ENCODE data around the gene ALG9.

Gene ALG9

DNA sequence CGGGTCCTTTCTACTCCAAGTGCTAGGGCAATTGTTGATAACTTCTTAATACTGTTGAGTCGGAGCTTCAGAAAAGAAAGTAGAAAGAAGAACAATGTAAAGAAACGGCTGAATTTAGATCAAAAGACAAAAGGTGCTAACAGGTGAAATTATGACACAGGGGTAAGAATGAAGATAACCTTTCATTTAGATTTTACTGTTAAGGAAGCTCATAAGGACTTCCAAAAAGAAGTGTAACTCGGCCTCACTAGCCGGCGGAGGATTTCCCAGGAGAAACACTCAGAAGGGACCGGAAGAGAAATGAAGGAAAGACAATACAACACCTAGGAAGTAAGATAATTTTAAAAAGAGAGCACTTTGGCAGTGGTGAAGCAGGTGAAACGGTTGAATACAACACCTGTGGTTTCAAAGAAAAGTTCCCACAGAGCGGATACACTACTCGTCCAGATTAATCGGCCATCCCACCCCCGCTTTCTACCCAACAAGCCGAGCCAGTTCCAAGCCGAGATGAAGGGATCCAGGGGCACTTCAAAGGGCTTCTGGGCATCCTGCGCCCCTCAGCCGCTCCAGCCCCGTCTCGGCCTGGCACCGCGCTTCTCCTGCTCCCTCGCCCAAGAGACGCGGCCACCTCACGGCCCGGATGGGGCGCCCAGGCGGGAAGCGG is 105.9 kb downstream of the ALG9 start:
- DNase-seq (ENCODE audit: low spot score), result no peak

GRCh38 chr11:111764621-111765020 is 106.8 kb downstream of the ALG9 start:
- no peak for DNase-seq (ENCODE audit: low spot score)

- DNase-seq (ENCODE audit: low spot score), result no peak
These were observed 108.3 kb downstream of the ALG9 start for GRCh38 chr11:111762981-111763643.

GRCh38 chr11:111762526-111762925 is 108.9 kb downstream of the ALG9 start:
- DNase-seq (ENCODE audit: low spot score), result no peak

DNA sequence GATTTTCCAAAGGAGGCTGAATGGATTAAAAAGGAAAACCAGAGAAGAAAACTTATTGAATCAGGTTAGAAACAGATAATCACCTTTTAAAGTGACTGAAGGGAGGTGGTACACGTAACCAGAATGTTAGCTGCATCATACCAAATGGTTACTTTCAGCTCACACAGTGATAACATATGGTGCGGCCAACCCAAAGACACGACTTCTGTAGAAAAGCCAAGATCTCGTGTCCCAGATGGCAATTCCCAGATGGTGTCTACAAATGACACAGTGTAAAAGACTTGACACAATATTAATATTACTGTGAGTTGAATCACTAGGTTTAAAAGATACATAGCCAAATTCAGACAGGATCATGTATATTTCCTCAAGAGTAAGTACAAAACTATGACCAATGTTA is 110.3 kb downstream of the ALG9 start:
- DNase-seq (ENCODE audit: low spot score), result no peak

GRCh38 chr11:111759778-111760407 is 111.5 kb downstream of the ALG9 start:
- DNase-seq (ENCODE audit: low spot score), result no peak

DNA sequence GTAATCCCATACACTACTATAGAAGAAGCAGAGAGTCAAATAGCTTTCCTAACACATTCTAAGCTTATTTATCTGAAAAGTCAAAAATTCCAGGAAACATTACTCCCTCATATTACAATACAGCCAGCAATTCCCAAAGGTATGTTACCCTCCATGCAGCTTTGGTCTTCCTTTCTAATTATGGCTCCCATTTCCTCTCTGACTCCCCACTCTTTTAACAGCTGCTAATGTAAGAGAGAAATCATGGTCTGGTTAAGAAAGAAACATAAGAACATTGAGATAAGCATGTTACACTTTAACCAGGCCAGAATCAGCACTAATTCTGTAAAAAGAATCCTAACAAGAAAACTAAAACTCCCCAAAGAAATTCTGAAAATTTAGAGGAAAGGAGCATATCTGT is 112.0 kb downstream of the ALG9 start:
- no peak for DNase-seq (ENCODE audit: low spot score)

GRCh38 chr11:111756097-111756496 is 115.3 kb downstream of the ALG9 start:
- no peak for DNase-seq (ENCODE audit: low spot score)

- no peak for DNase-seq (ENCODE audit: low spot score)
These were observed 121.7 kb downstream of the ALG9 start for GRCh38 chr11:111749646-111750045.

DNA sequence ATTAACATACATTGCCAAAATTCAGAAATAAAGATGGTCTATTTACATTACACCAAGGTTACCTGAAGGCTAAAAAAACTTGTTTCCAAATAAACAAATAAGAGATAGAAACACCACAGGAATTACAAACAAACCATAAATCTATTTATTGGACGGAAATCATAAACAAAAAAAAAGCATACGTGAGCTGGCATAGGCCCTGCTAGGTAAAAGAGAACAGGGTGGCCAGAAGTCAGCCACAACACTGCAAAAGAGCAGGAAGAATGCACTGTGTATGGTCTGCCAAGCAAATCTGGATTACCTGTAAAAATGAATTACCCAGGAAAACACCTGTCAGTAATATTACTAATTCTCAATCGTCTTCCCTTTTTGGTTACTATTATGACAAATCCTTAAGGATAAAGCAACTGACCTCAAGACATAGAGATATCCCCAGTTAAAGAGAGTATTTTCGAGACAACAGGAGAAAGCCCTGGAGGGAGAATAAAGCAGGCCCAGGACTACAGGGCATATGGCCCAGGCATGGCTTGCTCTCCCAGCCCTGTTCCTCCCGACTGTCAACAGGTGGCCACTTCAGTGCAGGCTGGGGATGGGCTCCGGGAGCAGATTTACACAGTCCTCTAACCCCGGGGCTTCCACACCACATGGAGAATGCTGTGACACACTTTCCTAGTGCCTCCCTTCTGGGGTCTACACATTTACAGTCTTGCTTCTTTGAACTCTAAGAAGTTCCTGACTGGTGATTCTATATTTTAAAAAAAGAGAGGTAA is 123.2 kb downstream of the ALG9 start:
- no peak for DNase-seq (ENCODE audit: low spot score)

DNA sequence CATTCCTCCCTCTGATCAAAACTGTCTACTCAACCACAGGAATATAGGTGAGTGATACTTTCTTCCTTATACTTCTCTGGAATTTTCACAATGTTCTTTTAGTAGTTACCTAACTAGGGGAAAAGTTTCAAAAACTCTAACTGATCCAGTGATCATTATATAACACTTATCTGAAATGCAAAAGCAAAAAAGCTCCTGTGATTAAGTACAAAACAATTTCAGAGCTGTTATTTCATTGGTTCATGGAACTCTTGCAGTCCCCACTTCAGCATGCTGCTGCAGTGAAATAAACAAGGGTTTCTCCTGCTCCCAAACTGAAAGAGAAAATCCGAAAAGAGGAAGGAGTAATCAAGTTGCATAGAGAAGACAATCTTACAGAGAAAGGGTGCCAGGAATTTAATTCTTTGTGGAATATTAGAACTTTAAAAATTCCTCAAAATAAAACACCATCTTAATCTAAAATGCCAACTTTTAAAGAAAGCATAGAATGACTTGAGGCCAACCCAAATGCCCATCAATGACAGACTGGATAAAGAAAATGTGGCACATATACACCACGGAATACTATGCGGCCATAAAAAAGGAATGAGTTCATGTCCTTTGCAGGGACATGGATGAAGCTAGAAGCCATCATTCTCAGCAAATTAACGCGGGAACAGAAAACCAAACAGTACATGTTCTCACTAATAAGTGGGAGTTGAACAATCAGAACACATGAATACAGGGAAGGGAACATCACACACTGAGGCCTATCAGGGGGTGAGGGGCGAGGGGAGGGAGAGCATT is 125.5 kb downstream of the ALG9 start:
- DNase-seq (ENCODE audit: low spot score), result no peak

DNA sequence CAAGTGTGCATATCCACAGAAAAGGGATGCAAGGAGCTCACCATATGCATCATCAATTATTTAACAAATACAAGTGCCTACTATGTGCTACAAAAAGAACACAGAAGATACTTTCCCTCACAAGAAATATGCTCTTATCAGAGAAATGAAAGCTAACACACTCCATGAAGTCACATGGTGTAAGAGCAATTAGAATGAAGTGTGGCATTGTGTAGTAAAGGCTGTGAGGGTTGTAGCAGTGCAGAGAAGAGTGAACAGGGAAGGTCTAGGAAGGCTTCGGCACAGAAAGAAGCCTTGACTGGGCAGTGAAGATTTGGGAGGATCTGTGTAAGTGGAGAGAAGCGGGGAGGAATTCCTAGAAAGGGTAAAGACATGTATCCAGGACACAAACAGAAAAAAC is 127.7 kb downstream of the ALG9 start:
- no peak for DNase-seq (ENCODE audit: low spot score)

- no peak for DNase-seq (ENCODE audit: low spot score)
These were observed 129.6 kb downstream of the ALG9 start for GRCh38 chr11:111741751-111742150.

GRCh38 chr11:111739299-111739698 is 132.1 kb downstream of the ALG9 start:
- no peak for DNase-seq (ENCODE audit: low spot score)

DNA sequence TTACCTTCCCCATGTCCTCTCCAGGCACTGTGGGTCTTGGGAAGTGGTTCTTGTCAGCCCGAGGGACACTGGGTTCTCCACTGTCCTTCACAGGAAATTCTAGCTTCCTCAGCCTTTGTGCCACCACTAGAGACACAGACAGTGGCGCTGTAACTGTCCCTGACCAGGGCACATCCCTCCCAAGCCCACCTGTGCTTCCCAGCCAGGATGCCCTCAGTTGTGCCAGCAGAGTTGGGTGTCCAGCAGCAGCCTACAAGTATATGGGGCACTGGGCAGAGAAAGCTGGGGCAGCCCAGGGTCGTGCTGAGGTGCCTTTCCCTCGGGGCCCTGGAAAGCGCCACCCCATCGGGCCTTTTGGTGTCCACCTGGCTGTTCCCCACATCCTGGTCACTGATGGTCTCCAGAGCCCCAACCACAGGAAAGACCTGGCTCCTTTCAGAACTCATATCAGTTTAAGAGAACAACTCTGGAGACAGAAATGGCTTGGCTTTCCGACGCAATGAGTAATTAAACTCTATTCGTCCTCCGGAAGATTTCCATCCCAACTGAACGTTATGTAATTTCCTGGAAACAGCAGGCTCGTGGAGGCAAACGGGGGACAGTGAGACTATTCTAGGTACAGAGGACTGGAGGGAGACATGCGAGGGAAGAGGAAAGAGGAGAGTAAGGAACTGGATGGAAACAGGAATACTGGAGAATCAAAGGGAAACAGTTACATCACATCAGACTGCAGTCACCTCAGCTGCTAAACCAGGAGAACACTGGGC is 133.8 kb downstream of the ALG9 start:
- no peak for DNase-seq (ENCODE audit: low spot score)

- no peak for DNase-seq (ENCODE audit: low spot score)
These were observed 134.5 kb downstream of the ALG9 start for GRCh38 chr11:111736621-111737443.
